ENCODE measurements around the gene NKTR. TPM values are rescaled to one million over a fixed set of nuclear protein-coding genes. Genes with fewer than 3 reads are reported as not detected.

The NKTR gene
- total RNA-seq, 1 experiment from 2014 or later = 79.8 TPM

DNA sequence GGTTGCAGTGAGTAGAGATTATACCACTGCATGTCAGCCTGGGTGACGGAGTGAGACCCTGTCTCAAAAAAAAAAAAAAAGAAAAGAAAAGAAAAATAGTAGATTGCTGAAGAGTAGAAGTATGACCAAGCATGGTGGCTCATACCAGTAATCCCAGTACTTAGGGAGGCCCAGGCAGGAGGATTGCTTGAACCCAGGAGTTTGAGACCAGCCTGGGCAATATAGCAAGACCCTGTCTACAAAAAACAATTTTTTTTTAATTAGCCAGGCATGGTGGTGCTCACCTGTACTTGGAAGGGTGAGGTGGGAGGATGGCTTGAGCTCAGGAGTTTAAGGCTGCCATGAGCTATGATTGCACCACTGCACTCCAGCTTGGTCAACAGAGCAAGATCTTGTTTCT lies 2.5 kb downstream of the NKTR start:
- Histone ChIP-seq H3K79me1 (ENCODE audit: insufficient read depth, low read depth, low read length, poor library complexity, severe bottlenecking) (peaks cover 2% of the 10 kb centered on the region), H2AFZ (ENCODE audit: low read length) (no peak overlapping the region), H2BK20ac (ENCODE audit: low read depth, low read length, poor library complexity, severe bottlenecking) (no peak overlapping the region), H3K4ac (ENCODE audit: low read depth, low read length) (no peak overlapping the region), H3K9ac (ENCODE audit: extremely low read depth, insufficient read length, low read length) (no peak overlapping the region), H3K79me2 (ENCODE audit: insufficient read depth, low read length) (peaks cover 39% of the 10 kb centered on the region; the same call in 1 of the 2 replicates), H2BK120ac (ENCODE audit: low read depth, low read length, poor library complexity, severe bottlenecking) (no peak overlapping the region), H3K23me2 (ENCODE audit: insufficient read length, low read depth, low read length, poor library complexity, severe bottlenecking) (peaks cover 4% of the 10 kb centered on the region), H3K27me3 (ENCODE audit: insufficient read depth, low read length) (no peaks in the 10 kb centered on the region), H3K4me1 (ENCODE audit: insufficient read depth, low read length) (no peaks in the 10 kb centered on the region), H3K23ac (ENCODE audit: insufficient read length, low read depth, low read length) (no peak overlapping the region), H2BK5ac (ENCODE audit: insufficient read length, low read length) (no peak overlapping the region), H2AK5ac (ENCODE audit: insufficient read length, low read length) (no peak overlapping the region), H2BK12ac (ENCODE audit: insufficient read length, low read depth, low read length) (no peak overlapping the region), H4K8ac (replicated peaks; ENCODE audit: insufficient read length, low read depth, low read length) (no peak overlapping the region), H3T11ph (ENCODE audit: low read length) (no peak overlapping the region), H3K4me2 (ENCODE audit: insufficient read depth, insufficient read length, low read length) (no peak overlapping the region), H3K18ac (ENCODE audit: insufficient read length, low read depth, low read length) (no peak overlapping the region), H4K5ac (ENCODE audit: insufficient read length, low read depth, low read length) (no peak overlapping the region), H4K20me1 (ENCODE audit: control insufficient read depth, insufficient read depth, insufficient read length) (no peaks in the 10 kb centered on the region), H4K91ac (ENCODE audit: insufficient read length, low read depth, low read length) (no peak overlapping the region), H3K56ac (ENCODE audit: insufficient read length, low read depth, low read length) (no peak overlapping the region), H3K14ac (ENCODE audit: insufficient read depth, low read length) (no peak overlapping the region), H3K27ac (ENCODE audit: insufficient read length, low read depth, low read length) (no peak overlapping the region), H3K9me3 (ENCODE audit: control insufficient read depth, low read depth, low read length) (no peaks in the 10 kb centered on the region), H2BK15ac (ENCODE audit: low read depth, low read length) (no peak overlapping the region)
- no peaks in the 10 kb centered on the region; a peak in 1 of 5 replicates for H3K9me3 Mint-ChIP-seq
- peaks cover 31 to 35% of the 10 kb centered on the region in 2 experiments for H3K4me1 Mint-ChIP-seq
- no peak overlapping the region; a peak in 1 of 5 replicates for H3K4me3 Mint-ChIP-seq
- DNase-seq = no peak
- no peak overlapping the region for H3K27ac Mint-ChIP-seq
- no peaks in the 10 kb centered on the region for H3K27me3 Mint-ChIP-seq (ENCODE audit: low read depth)
- H3K36me3 Mint-ChIP-seq (ENCODE audit: insufficient read depth in 1 of 3, low read depth in 3 of 3) = peaks cover 12 to 33% (median 26%) of the 10 kb centered on the region in 3 experiments
- TF ChIP-seq, protein P1, sequence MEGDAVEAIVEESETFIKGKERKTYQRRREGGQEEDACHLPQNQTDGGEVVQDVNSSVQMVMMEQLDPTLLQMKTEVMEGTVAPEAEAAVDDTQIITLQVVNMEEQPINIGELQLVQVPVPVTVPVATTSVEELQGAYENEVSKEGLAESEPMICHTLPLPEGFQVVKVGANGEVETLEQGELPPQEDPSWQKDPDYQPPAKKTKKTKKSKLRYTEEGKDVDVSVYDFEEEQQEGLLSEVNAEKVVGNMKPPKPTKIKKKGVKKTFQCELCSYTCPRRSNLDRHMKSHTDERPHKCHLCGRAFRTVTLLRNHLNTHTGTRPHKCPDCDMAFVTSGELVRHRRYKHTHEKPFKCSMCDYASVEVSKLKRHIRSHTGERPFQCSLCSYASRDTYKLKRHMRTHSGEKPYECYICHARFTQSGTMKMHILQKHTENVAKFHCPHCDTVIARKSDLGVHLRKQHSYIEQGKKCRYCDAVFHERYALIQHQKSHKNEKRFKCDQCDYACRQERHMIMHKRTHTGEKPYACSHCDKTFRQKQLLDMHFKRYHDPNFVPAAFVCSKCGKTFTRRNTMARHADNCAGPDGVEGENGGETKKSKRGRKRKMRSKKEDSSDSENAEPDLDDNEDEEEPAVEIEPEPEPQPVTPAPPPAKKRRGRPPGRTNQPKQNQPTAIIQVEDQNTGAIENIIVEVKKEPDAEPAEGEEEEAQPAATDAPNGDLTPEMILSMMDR (conservative IDR thresholded peaks at IDR 0.05) = no peak
- WGBS (ENCODE audit: extremely low coverage, insufficient read length, low lambda C conversion rate) = no CpG with 5 or more reads among the region's 1 CpG

All from H9 (cell line).